ENCODE data around the gene ZSWIM3.
"Not testable (repeated sequence)": the region's sequence is repeated elsewhere in the genome, so short reads cannot be mapped to it uniquely, and the experiment has no call there.

Gene ZSWIM3

DNA sequence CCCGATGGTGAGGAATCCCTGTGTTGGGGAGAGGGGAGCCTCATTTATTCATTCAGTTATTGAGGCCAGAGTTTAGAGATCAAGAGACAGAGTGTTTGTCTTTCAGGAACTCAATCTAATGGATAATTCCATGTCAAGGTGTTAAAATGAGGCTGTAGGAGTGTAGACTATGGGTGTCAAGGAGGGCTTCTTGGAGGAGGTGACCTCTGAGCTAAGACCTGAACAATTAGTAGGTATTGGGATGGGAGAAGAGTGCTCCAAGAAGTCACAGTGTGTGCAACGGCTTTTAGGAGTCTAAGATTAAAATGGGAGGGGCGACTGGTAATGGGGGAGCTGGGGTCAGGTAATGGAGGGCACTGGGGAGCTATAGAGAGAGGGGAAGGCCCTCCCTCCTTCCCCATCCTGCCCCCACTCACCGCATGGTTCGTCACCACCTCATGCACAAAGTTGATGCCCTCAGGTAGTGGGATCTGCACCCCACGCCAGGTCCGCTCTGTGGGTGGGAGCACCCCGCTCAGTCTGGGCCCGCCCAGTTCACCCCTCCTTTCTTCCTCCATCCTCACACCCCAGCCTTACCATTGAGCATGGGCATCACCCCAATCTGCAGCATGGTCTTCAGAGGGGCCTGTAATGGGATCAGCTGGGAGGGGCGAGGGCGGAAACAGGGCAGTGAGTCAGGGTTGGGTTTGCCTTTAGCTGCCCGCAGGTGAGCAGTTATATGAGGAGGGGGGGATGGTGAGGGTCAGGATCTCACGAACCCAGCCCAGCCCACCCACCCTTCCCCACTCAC lies 41.8 kb downstream of the ZSWIM3 start:
- H3K4me1 ChIP-seq (ENCODE audit: control insufficient read depth, insufficient read depth, low read length) = no peaks in the 10 kb centered on the region
- no peak overlapping the region for H3K9ac ChIP-seq (ENCODE audit: low read length)
- no peak overlapping the region for H3K4me3 ChIP-seq (ENCODE audit: low read length)
- H3K36me3 ChIP-seq (ENCODE audit: control insufficient read depth, insufficient read depth, low read length) = peaks cover 9% of the 10 kb centered on the region
- no peaks in the 10 kb centered on the region for H3K9me3 ChIP-seq (ENCODE audit: control insufficient read depth, low read length)
- no peaks in the 10 kb centered on the region for H3K27me3 ChIP-seq (ENCODE audit: control insufficient read depth, insufficient read depth, low read length)

DNA sequence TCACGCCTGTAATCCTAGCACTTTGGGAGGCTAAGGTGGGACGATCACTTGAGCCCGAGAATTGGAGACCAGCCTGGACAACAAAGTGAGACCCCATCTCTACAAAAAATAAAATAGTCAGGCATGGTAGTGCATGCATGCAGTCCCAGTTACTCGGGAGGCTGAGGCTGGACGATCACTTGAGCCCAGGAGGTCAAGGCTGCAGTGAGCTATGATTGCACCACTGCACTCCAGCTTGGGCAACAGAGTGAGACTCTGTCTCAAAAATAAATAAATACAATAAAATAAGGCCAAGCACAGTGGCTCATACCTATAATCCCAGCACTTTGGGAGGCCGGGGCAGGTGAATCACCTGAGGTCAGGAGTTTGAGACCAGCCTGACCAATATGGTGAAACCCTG lies 43.9 kb downstream of the ZSWIM3 start:
- not testable (repeated sequence) for H3K36me3 ChIP-seq (ENCODE audit: control insufficient read depth, insufficient read depth, low read length); H3K27me3 ChIP-seq (ENCODE audit: control insufficient read depth, insufficient read depth, low read length); H3K4me1 ChIP-seq (ENCODE audit: control insufficient read depth, insufficient read depth, low read length); H3K9ac ChIP-seq (ENCODE audit: low read length); H3K9me3 ChIP-seq (ENCODE audit: control insufficient read depth, low read length); H3K4me3 ChIP-seq (ENCODE audit: low read length)

- Histone ChIP-seq H3K9ac (ENCODE audit: low read length) (no peak overlapping the region), H3K36me3 (ENCODE audit: control insufficient read depth, insufficient read depth, low read length) (peaks cover under 1% of the 10 kb centered on the region), H3K9me3 (ENCODE audit: control insufficient read depth, low read length) (no peaks in the 10 kb centered on the region), H3K4me1 (ENCODE audit: control insufficient read depth, insufficient read depth, low read length) (no peaks in the 10 kb centered on the region), H3K27me3 (ENCODE audit: control insufficient read depth, insufficient read depth, low read length) (no peaks in the 10 kb centered on the region), H3K4me3 (ENCODE audit: low read length) (no peak overlapping the region)
Measured at GRCh38 chr20:45902199-45902701, 44.8 kb downstream of the ZSWIM3 start.

- no peaks in the 10 kb centered on the region for H3K27me3 ChIP-seq (ENCODE audit: control insufficient read depth, insufficient read depth, low read length)
- H3K36me3 ChIP-seq (ENCODE audit: control insufficient read depth, insufficient read depth, low read length) = no peaks in the 10 kb centered on the region
- no peak overlapping the region for H3K9ac ChIP-seq (ENCODE audit: low read length)
- H3K4me1 ChIP-seq (ENCODE audit: control insufficient read depth, insufficient read depth, low read length) = no peaks in the 10 kb centered on the region
- no peak overlapping the region for H3K4me3 ChIP-seq (ENCODE audit: low read length)
- no peaks in the 10 kb centered on the region for H3K9me3 ChIP-seq (ENCODE audit: control insufficient read depth, low read length)
Measured at GRCh38 chr20:45904583-45905504, 47.4 kb downstream of the ZSWIM3 start.

GRCh38 chr20:45905505-45906079 lies 48.2 kb downstream of the ZSWIM3 start:
- Histone ChIP-seq H3K4me1 (ENCODE audit: control insufficient read depth, insufficient read depth, low read length) (no peaks in the 10 kb centered on the region), H3K4me3 (ENCODE audit: low read length) (no peak overlapping the region), H3K9me3 (ENCODE audit: control insufficient read depth, low read length) (no peaks in the 10 kb centered on the region), H3K9ac (ENCODE audit: low read length) (no peak overlapping the region), H3K36me3 (ENCODE audit: control insufficient read depth, insufficient read depth, low read length) (no peaks in the 10 kb centered on the region), H3K27me3 (ENCODE audit: control insufficient read depth, insufficient read depth, low read length) (no peaks in the 10 kb centered on the region)

DNA sequence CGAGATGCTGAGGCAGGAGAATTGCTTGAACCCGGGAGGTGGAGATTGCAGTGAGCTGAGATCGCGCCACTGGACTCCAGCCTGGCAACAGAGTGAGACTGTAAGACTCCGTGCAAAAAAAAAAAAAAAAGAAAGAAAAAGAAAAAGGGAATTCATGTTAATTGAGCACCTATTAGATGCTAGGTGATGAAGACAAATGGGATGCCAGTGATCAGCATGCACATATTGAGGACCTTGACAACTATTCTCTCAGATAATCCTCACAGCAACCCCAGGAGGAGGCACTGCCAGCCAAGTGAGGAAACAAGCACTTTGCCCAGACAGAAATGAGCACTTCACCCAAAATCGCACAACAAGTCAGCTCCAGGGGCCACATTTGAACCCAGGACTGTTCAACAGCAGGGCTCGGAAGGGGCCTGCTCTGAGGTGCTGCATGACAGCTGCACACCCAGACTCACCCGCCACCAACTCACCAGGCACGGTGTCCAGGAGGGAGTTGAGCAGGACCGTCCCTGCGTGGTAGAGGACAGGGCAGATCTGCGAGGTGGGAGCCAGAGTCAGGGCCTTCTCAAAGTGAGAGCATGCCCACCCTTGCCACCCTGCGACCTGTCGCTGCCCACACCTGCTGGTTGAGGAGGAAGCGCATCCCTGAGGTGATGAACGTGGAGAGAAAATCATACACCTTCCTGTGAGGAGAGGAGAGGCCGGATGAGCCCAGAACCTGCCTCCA lies 50.0 kb downstream of the ZSWIM3 start:
- Histone ChIP-seq H3K27me3 (ENCODE audit: control insufficient read depth, insufficient read depth, low read length) (no peaks in the 10 kb centered on the region), H3K9ac (ENCODE audit: low read length) (no peak overlapping the region), H3K36me3 (ENCODE audit: control insufficient read depth, insufficient read depth, low read length) (no peaks in the 10 kb centered on the region), H3K4me3 (ENCODE audit: low read length) (no peak overlapping the region), H3K4me1 (ENCODE audit: control insufficient read depth, insufficient read depth, low read length) (peaks cover 12% of the 10 kb centered on the region), H3K9me3 (ENCODE audit: control insufficient read depth, low read length) (no peaks in the 10 kb centered on the region)

DNA sequence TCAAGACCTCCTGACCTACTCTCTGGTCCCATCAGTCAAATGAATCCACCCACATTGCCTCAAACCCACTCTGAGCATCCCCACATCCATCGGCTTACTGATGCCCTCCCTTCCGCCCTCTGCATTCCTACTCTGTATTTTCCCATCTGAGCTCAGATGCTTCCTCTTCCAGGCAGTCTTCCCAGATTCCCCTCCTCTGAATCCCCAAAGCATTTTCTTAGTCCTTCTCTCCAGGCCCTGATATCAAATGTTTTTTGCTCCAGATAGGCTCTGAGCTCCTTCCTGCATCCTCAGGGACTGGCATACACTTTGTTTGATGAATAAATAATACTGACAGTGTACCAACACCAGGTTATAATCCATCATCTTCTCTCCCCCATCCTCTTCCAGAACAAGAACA lies 50.7 kb downstream of the ZSWIM3 start:
- peaks cover 15% of the 10 kb centered on the region for H3K4me1 ChIP-seq (ENCODE audit: control insufficient read depth, insufficient read depth, low read length)
- H3K36me3 ChIP-seq (ENCODE audit: control insufficient read depth, insufficient read depth, low read length) = no peaks in the 10 kb centered on the region
- H3K4me3 ChIP-seq (ENCODE audit: low read length) = no peak overlapping the region
- H3K9me3 ChIP-seq (ENCODE audit: control insufficient read depth, low read length) = no peaks in the 10 kb centered on the region
- H3K9ac ChIP-seq (ENCODE audit: low read length) = no peak overlapping the region
- no peaks in the 10 kb centered on the region for H3K27me3 ChIP-seq (ENCODE audit: control insufficient read depth, insufficient read depth, low read length)

GRCh38 chr20:45909336-45909808 lies 52.0 kb downstream of the ZSWIM3 start:
- Histone ChIP-seq H3K36me3 (ENCODE audit: control insufficient read depth, insufficient read depth, low read length) (no peaks in the 10 kb centered on the region), H3K9ac (ENCODE audit: low read length) (no peak overlapping the region), H3K9me3 (ENCODE audit: control insufficient read depth, low read length) (no peaks in the 10 kb centered on the region), H3K4me3 (ENCODE audit: low read length) (no peak overlapping the region), H3K27me3 (ENCODE audit: control insufficient read depth, insufficient read depth, low read length) (no peaks in the 10 kb centered on the region), H3K4me1 (ENCODE audit: control insufficient read depth, insufficient read depth, low read length) (peaks cover 18% of the 10 kb centered on the region)

DNA sequence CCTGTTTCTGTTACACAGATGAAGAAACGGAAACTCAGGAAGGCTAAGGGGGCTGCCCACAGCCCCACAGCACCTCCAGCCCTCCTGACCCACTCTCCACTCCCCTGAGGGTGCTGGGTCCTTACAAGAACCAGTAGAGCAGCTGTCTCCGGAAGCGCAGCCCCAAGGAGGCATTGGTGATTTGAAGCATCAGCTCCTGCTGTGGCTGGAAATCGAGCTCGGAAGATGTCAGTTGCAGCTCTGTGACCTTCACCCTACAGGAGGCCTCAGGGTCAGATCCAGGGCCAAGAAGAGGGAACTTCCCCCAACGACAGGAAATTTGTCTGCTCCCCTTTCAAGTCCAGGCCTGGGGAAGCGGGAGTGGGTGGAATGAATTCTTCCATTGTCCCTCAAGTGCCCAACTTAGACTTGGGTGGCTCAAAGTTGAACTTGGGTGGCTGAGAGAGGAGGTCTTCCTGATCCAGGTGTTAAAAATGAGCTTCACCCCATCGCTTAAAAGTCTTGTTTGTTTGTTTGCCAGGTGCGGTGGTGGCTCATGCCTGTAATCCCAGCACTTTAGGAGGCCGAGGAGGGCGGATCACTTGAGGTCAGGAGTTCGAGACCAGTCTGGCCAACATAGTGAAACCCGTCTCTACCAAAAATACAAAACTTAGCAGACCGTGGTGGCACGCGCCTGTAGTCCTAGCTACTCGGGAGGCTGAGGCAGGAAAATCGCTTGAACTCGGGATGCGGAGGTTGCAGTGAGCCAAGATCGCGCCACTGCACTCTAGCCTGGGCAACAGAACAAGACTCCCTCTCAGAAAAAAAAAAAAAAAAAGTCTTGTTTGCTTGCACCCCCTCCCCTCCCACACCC lies 52.6 kb downstream of the ZSWIM3 start:
- Histone ChIP-seq H3K4me3 (ENCODE audit: low read length) (no peak overlapping the region), H3K9me3 (ENCODE audit: control insufficient read depth, low read length) (no peaks in the 10 kb centered on the region), H3K36me3 (ENCODE audit: control insufficient read depth, insufficient read depth, low read length) (no peaks in the 10 kb centered on the region), H3K4me1 (ENCODE audit: control insufficient read depth, insufficient read depth, low read length) (peaks cover 24% of the 10 kb centered on the region), H3K27me3 (ENCODE audit: control insufficient read depth, insufficient read depth, low read length) (no peaks in the 10 kb centered on the region), H3K9ac (ENCODE audit: low read length) (no peak overlapping the region)

DNA sequence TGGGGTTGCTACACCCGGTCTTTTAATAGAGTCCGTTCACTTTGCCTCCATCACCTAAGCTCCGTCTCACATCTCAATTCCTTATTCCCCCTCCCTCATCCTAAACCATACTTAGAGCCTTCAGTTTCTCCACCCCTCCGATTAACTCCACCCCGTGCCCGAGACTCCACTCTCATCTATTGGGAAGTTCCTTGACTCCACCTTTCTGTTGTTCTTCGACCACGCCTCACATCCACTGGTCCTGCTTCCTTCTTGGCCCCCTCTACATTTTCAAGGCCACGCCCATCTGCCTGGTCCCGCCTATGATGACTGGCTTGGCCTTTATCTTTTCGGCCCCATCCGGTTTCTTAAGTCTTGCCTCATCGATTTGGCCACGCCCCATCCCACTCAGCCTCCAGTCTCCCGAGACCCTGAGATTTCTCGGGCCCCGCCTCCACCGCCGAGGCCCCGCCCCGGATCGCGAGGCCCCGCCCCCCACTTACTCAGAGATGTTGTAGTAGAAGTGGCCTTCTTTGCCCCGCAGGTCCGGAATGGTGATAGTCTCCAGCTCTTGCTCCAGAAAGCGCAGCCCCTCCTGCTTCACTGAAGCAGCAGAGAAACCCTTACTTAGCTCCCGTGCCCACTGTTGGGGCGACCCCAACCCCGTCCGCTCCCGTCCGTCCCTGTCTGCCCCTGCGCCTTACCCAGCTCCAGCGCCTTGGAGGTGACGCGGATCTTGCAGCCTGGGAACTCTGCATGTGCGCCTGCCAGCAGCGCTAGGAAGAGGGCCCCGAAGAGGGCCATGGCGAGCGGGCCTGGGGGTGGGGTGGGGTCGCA lies 53.5 kb downstream of the ZSWIM3 start:
- peaks cover 24% of the 10 kb centered on the region for H3K4me1 ChIP-seq (ENCODE audit: control insufficient read depth, insufficient read depth, low read length)
- H3K9ac ChIP-seq (ENCODE audit: low read length) = peak overlapping the region; percentile 52
- H3K4me3 ChIP-seq (ENCODE audit: low read length) = peak overlapping the region; percentile 23

More for the DNA sequence above, 53.5 kb downstream of the ZSWIM3 start:
- Histone ChIP-seq H3K36me3 (ENCODE audit: control insufficient read depth, insufficient read depth, low read length) (no peaks in the 10 kb centered on the region), H3K9me3 (ENCODE audit: control insufficient read depth, low read length) (no peaks in the 10 kb centered on the region), H3K27me3 (ENCODE audit: control insufficient read depth, insufficient read depth, low read length) (no peaks in the 10 kb centered on the region)

Data from mucosa of stomach (tissue), 1 donor.